ENCODE results near the gene PPP1R16B.

- no peak for TF ChIP-seq EP300 (conservative IDR thresholded peaks at IDR 0.05; ENCODE audit: poor library complexity, severe bottlenecking)
- TF ChIP-seq EZH2 (IDR thresholded peaks at IDR 0.05; ENCODE audit: borderline replicate concordance, insufficient read depth, low read length, poor library complexity, severe bottlenecking) = no peak
- no peak for TF ChIP-seq CTCF (IDR thresholded peaks at IDR 0.05; ENCODE audit: poor library complexity, severe bottlenecking)
- TF ChIP-seq TAF1 (IDR thresholded peaks at IDR 0.05; ENCODE audit: low read depth) = no peak
- no peak for TF ChIP-seq REST (IDR thresholded peaks at IDR 0.05; ENCODE audit: borderline replicate concordance)
- no peak for TF ChIP-seq POLR2AphosphoS5 (IDR thresholded peaks at IDR 0.05)
Measured at GRCh38 chr20:38965264-38965663, 159.8 kb downstream of the PPP1R16B start.
